ENCODE measurements around the gene MEF2A.
"Not testable (repeated sequence)": the region's sequence is repeated elsewhere in the genome, so short reads cannot be mapped to it uniquely, and the experiment has no call there.

The MEF2A gene

GRCh38 chr15:99565299-99566156, at the start of gene MEF2A:
Gene MEF2A (plus strand): TSS chr15:99565984. CDS start chr15:99633120, 67,136 bp downstream.
- DNase-seq = peak; percentile 96

GRCh38 chr15:99518191-99518590, 47.6 kb upstream of the MEF2A start:
- no peak for DNase-seq

GRCh38 chr15:99519366-99519765, 46.4 kb upstream of the MEF2A start:
- DNase-seq = not testable (repeated sequence)

GRCh38 chr15:99522288-99522687, 43.5 kb upstream of the MEF2A start:
- DNase-seq = no peak

- no peak for DNase-seq
Measured at GRCh38 chr15:99526176-99526575, 39.6 kb upstream of the MEF2A start.

GRCh38 chr15:99526671-99527070, 39.1 kb upstream of the MEF2A start:
- no peak for DNase-seq

- peak; percentile 71 for DNase-seq
Measured at GRCh38 chr15:99536422-99537040, 29.3 kb upstream of the MEF2A start.

GRCh38 chr15:99537344-99537743, 28.4 kb upstream of the MEF2A start:
- DNase-seq = no peak

GRCh38 chr15:99538261-99538660, 27.5 kb upstream of the MEF2A start:
- no peak for DNase-seq

GRCh38 chr15:99542828-99543227, 23.0 kb upstream of the MEF2A start:
- no peak for DNase-seq

- no peak for DNase-seq
Measured at GRCh38 chr15:99545605-99546004, 20.2 kb upstream of the MEF2A start.

GRCh38 chr15:99546441-99547100, 19.2 kb upstream of the MEF2A start:
- DNase-seq = no peak

- no peak for DNase-seq
Measured at GRCh38 chr15:99547517-99547916, 18.3 kb upstream of the MEF2A start.

GRCh38 chr15:99550077-99550476, 15.7 kb upstream of the MEF2A start:
- no peak for DNase-seq

- DNase-seq = no peak
Measured at GRCh38 chr15:99552111-99552510, 13.7 kb upstream of the MEF2A start.

- DNase-seq = no peak
Measured at GRCh38 chr15:99554880-99555488, 10.8 kb upstream of the MEF2A start.

GRCh38 chr15:99556011-99556410, 9.8 kb upstream of the MEF2A start:
- no peak for DNase-seq

GRCh38 chr15:99556578-99556977, 9.2 kb upstream of the MEF2A start:
- DNase-seq = no peak

- DNase-seq = no peak
Measured at GRCh38 chr15:99558084-99558483, 7.7 kb upstream of the MEF2A start.

- DNase-seq = no peak
Measured at GRCh38 chr15:99558571-99558970, 7.2 kb upstream of the MEF2A start.

- no peak for DNase-seq
Measured at GRCh38 chr15:99561476-99562230, 4.1 kb upstream of the MEF2A start.

GRCh38 chr15:99562238-99562637, 3.5 kb upstream of the MEF2A start:
- no peak for DNase-seq

Data from islet precursor cell (in vitro differentiated cells).